UCSD-AML1 (cell line): ENCODE results near the gene HCFC1R1.
"Not testable (repeated sequence)": the region's sequence is repeated elsewhere in the genome, so short reads cannot be mapped to it uniquely, and the experiment has no call there.

ENCODE experiments used
- DNase-seq: peaks from one replicate; lab custom pipeline; 2025; ENCODE audit not compliant: unreplicated experiment; lab: John Stamatoyannopoulos, UW

HCFC1R1 gene

DNA sequence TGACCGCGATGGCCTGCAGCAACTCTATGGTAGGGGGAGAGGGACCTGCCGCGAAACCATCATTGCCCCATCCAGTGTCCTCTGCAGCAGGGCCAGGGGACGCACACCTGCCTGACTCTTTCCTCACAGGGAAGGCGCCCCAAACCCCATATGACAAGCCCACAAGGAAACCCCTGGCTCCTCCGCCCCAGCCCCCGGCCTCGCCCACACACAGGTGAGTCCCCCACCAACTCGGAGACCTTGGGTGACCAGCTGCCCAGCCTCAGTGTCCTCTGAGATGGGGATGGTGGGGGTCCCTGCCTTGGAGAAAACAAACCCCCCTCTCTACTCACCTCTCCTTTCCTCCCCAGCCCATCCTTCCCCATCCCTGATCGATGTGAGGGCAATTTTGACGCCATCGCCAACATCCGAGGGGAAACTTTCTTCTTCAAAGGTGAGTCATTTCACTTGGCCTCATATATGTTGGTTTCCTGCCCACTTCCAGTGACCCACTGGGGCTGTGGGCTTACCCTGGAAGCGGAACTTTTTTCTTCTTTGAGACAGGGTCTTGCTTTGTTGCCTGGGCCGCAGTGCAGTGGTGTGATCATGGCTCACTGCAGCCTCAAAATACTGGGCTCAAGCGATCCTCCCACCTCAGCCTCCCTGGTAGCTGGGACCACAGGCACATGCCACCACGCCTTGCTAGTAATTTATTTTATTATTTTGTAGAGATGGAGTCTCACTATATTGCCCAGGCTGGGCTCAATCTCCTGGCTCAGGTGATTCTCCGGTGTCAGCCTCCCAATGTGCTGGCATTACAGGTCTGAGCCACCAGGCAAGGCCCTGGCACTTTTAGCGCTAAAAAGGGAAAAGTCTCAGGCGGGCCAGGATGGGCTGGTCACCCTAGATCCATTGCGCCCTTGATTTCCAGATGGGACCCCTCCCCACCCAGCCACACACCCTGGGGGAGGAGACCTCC, 33.7 kb upstream of the HCFC1R1 start:
- DNase-seq, result no peak

DNA sequence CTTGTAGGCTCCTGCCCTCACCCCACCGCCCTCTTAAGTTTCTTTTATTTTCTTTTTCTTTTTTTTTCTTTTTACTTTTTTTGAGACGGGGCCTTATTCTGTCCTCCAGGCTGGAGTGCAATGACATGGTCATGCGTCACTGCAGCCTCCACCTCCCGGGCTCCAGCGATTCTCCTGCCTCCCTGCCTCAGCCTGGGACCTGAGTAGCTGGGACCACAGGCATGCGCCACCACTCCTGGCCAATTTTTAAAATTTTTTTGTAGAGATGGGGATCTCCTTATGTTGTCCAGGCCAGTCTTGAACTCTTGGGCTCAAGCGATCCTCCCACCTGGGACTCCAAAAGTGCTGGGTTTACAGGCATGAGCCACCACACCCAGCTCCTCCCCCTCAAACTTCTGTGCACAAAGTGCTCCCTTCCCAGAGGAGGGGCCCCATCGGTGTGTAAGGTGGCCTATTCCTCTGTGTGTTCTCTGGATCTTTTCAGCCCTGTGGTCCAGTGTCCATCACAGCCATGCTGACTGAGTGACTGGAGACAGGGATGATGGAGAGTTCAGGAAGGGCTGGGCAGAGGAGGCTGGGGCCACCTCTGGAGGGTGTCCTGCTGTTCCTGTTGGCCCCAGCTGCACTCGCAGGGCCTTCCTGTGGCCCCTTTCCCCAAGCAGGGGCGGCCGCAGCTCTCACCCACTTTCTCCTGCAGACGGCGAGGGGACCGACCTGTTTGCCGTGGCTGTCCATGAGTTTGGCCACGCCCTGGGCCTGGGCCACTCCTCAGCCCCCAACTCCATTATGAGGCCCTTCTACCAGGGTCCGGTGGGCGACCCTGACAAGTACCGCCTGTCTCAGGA, 32.8 kb upstream of the HCFC1R1 start:
- no peak for DNase-seq

DNA sequence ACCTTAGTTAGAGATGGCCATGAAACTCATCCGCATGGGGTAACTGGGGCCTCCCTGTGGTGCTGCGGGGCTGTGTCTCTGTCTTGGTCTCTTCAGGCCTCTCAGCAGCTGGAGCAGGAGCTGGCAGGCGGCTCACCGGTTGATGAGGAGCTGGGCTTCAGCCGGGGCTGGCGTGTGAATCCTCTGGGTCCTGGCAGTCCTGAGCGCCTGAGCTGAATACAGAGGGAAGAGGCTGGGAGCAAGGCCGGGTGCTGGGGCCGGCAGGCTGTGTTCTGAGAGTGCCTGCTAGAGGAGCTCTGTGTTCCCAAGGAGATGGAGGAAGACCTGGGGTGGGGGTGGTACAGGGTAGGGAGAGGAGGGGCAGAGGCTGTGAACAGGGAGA, 32.0 kb upstream of the HCFC1R1 start:
- DNase-seq, result not testable (repeated sequence)

DNA sequence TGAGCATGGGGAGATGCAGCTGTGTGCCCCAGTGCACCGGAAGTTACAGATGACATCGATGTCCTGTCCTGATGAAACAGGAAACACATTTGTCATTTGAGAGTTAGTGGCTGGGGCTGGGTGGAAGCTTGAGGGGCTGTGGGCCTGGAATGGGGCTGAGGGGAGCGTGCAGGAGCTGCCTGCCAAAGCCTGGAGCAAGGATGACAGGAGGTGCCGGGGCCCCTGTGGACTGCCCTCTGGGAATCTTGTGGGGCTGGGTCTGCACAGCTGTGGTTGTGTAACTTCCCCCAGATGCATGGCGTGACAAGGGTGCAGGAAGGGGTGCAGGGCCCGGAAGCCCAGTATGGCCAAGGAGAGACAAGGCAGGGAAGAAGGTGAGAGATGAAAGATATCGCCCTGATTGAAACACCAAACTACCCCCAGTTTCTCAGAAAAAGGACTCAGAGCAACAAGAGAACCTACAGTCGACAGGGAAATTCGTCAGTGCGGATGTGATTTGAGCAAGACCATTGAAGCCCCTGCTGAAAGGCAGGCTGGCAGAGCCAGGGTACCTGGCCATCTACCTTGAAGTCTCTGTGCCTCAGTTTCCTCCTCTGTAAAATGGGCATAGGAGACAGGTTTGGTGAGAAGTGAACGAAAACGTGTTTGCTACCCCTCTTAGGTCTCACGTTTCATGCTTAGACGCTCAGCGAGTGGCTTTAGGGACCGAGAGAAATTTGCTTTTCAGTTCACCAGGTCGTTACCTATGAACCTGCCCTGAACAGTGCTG, 31.4 kb upstream of the HCFC1R1 start:
- DNase-seq, result peak; percentile 69

DNA sequence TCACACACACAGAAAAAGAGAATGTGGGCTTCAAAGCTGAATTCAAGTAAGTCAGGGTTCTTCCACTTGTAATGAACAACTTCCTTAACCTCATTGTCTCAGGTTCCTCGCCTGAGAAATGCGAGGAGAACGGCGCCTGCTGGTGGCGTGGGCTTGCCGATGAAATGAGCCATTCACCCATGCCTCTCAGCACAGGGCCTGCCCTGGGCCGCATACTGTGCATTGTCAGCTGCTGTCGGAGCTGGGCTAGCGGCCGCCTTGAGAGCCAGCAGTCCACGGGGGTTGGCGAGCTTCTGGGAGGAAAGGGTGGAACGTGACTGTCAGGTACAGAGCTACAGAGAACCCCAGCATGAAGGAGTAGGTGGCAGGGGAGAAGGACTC, 29.6 kb upstream of the HCFC1R1 start:
- peak; percentile 35 for DNase-seq

DNA sequence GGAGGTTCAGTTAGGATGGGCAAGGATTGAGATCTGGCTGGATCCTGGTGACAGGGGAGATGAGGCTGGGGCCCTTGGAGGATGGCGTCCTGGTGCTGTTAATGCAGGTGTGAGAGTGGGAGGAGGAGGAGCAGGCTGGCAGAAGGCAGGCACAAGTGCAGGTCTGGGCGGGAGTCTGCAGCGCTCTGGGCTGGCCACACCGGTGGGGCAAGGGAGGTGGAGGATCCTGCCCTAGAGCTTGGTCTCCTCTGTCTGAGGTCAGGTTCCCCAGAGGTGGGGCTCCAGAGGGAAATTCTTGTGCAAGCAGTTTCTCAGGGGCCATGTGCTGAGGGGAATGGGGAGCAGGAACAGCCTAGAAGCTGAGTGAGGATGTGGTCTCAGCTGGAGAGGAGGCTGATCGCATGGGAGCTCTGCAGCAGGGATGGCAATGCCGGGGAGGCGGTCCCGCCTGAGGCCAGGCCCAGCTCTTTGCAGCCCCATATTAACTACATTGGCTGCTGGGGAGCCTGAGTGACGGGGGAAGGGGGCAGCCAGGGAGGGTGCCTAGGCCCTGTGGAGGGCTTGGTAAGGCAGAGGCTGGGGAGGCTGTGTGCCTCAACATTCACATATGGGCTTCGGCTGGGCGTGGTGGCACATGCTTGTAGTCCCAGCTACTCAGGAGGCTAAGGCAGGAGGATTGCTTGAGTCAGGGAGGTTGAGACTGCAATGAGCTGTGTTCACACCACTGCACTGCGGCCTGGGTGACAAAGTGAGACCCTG, 29.0 kb upstream of the HCFC1R1 start:
- not testable (repeated sequence) for DNase-seq

DNA sequence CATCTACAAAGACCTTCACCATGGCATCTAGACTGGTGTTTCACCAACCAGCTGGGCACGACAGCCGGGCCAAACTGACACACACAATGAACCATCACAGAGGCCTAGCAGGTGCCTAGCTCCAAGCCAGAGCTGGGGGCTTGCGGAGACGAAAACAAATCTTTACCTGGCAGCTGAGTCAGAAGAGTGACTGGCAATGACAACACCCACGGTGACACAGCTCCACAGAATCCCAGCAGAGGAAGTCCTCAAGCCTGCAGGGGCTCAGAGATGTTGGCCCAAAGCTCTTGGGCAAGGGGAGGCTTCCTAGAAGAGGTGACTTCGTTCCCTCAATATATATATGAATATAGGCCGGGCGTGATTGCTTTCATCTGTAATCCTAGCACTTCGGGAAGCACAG, 27.8 kb upstream of the HCFC1R1 start:
- no peak for DNase-seq

DNA sequence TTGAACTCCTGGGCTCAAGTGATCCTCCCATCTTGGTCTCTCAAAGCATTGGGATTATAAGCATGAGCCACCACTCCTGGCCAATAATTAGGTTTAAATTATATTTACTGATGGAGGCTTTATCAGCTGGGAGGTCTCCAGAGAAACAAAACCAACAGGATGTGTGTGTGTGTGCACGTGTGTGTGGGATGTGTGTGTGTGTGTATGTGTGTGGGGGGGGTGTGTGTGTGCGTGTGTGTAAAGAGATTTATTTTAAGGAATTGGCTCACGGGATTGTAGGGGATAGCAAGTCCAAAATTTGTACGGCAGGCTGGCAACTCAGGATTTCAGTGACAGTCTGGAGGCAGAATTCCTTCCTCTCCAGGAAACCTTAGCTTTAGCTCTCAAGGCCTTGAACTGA, 27.3 kb upstream of the HCFC1R1 start:
- no peak for DNase-seq

DNA sequence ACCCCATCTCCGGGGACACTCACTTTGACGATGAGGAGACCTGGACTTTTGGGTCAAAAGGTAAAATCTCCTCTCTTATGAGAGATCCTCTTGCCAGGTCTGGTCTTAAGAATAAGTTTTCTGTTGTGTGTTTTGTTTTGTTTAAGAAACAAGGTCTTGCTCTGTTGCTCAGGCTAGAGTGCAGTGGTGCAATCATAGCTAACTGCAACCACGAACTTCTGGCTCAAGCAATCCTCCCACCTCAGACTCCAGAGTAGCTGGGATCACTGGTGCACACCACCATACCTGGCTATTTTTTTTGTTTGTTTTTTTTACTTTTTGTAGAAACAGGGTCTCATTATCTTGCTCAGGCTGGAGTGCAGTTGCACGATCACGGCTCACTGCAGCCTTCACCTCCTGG, 26.7 kb upstream of the HCFC1R1 start:
- DNase-seq, result no peak

DNA sequence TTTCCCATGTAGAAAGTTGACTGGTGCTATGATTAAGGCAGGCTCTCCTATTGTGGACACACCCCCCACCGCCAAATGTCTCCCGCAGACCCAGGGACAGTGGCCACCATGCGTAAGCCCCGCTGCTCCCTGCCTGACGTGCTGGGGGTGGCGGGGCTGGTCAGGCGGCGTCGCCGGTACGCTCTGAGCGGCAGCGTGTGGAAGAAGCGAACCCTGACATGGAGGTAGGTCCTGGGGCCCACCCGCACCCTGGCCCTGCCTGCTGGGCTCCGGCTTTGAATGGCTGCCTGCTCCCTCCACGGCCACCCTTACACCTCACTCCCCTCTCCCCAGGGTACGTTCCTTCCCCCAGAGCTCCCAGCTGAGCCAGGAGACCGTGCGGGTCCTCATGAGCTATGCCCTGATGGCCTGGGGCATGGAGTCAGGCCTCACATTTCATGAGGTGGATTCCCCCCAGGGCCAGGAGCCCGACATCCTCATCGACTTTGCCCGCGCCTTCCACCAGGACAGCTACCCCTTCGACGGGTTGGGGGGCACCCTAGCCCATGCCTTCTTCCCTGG, 26.3 kb upstream of the HCFC1R1 start:
- DNase-seq, result no peak

DNA sequence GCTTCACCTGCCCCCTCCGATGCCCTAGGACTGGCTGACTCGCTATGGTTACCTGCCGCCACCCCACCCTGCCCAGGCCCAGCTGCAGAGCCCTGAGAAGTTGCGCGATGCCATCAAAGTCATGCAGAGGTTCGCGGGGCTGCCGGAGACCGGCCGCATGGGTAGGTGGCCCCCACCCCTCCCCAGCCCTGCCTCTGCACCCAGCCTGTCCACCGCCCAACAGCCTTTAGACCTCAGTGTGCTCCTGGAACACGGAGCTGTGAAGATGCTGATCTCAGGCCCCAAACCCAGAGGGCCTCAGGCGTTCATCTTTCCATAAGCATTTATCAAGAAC, 23.6 kb upstream of the HCFC1R1 start:
- no peak for DNase-seq

DNA sequence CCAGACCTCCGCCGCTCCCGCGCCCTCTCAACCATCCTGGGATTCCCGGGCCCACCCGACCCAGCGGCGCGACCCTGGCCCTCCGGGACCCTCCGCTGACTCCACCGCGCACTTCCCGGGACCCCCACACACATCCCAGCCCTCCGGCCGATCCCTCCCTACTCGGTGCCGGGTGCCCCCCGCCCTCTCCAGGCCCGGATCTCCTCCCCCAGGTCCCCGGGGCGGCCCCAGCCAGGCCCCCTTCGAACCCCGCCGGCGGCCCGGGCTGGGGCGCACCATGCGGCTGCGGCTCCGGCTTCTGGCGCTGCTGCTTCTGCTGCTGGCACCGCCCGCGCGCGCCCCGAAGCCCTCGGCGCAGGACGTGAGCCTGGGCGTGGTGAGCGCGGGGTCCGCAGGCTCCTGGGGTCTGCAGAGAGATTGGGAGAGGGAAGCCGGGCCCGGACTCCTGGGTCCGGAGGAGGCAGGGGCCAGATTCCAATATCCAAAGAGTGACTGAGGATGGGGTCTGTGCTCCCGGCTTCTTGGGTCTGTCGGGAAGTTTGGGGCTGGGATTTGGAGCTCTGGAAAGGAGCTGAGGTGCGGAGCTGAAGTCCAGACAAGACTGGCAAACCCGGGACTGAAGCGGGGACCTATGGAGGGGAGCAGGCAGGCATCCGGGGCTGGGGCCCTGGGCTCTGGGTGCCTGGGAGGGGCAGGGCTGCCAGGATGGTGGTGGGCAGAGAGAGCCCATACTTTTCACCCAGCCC, 23.1 kb upstream of the HCFC1R1 start:
- no peak for DNase-seq

DNA sequence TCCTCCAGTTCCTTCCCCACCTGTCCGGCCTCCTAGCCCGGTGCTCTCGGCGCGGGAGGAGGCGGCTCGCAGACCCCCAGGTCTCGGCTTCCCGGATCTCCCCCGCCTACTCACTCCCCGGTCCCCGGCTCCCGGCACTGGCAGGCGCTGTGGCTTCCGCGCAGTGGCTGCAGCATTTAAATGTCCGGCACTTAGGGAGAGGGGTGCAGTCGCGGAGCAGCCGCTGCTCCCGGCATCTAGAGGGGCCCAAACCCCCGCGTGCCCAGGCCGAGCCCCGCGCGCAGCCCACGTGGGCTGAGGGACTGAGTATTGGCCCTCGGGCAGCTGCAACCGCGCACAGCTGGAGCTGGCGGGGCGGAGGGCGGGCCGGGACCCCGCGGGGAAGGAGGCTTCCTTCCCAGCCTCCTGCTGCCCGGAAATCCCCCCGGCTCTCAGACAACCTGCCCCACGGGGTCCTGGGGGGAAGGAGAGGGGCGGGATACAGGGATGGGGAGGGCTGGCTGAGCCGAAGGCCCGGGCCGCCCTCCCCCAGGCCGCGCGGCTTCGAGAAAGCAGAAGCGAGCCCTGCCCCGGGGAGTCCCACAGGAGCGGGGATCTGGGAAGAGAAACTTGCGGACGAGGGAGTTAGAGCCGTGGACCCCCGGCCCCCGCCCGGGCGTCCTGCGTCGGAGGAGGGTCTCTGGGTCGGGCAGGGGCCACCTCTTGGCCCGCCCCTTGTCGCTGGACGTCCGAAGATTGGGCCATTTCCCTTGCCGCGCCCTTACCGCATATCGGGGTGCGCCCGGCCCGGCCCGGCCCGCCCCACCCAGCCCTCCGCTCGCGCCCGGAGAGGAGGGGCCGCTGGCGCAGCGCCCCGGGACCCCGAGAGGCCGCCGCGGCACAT, 22.3 kb upstream of the HCFC1R1 start, which contains the start of gene MMP25:
TSS of gene MMP25 (plus strand) at position 804 of the 883 bp plus-strand sequence. CDS start 357 bp downstream, outside the sequence.
- peak; percentile 55 for DNase-seq

DNA sequence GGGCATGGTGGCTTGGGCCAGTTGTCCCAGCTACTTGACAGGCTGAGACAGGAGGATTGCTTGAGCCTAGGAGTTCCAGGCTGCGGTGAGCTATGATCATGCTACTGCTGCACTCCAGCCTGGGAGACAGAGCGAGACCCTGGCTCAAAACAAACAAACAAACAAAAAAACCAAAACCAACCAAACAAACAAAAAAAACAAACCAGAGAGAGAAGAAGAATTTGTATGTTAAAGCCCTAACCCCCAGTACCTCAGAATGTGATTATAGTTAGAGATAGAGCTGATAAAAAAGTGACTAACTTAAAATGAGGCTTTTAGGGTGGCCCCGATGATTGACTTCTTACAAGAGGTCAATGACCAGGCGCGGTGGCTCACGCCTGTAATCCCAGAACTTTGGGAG, 21.0 kb upstream of the HCFC1R1 start:
- DNase-seq, result no peak

DNA sequence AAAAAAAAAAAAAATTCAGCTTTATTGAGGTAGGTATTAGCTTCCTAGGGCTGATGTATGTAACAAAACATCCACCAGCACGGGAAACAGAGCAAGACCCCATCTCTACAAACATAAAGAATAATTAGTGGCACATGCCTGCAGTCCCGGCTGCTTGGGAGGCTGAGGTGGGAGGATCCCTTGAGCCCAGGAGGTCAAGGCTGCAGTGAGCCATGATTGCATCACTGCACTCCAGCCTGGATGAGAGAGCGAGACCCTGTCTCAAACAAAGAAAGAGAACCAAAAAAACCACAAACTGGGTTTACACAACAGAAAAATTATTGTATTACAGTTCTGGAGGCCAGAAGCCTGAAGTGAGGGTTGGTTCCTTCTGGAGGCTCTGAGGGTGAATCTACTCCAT, 18.6 kb upstream of the HCFC1R1 start:
- no peak for DNase-seq

DNA sequence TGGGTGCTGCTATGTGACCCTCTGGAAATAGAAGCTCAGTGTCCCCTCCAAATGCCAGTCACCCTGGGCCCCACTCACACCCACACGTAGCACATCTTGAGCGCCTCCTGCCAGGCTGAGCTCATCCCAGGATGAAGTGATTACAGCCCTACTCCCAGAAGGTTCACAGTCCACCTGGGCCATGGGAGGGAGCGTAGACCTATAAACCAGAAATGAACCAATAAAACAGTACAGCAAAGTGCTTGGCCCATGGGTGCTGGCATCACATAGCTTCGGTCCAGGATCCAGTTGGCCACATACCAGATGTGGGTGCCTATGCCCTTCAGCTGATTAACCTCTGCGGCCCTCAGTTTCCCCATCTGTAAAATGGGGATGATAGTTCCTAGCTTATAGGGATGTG, 15.2 kb upstream of the HCFC1R1 start:
- no peak for DNase-seq

DNA sequence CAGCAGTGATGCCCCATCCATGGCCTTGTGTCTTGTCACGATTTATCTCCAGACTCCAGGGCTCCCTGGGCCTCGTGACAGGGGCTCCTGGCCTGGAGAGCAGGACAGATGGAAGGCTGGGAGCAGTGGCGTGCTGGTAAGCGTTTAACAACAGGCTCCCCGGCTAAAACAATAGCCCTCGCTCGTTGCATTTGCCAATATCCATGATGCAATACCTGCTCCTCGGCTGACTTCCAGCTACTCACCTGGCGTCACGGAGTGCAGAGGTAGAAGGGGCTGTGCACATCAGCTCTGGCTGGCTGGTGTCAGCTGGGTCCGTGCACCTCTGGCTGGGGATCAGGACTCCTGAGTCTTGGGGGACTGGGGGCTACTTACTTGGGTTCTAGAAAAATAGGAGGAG, 14.5 kb upstream of the HCFC1R1 start:
- DNase-seq, result no peak

DNA sequence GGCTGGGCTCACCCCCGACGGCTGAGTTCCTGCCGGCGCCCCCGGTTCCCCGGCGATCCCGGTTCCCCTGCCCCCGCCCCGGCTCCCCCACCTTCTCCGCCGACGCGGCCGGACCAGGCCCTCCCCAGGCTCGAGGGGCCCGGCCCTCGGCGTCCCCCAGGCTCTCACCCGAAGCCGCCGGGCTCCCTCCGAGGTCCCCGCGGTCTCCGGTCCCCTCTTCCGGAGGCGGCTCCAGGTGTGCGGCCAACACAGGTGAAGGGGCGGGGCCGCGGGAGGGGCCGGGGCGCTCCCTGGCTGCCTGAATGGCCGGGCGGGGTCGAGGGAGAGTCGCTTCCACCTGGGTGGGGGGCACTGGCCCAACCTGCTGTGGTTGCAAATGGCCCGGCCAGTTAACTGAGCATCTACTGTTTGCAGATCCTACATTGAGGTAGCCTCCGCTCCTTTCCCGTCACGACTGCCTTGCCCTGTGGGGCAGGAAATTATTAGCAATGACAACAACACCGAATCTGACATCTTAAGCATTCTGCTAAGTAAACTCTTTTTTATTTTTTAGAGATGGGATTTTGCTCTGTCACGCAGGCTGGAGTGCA, 13.1 kb upstream of the HCFC1R1 start, which contains the start of gene BICDL2:
TSS of gene BICDL2 (minus strand) at position 219 of the 590 bp plus-strand sequence. CDS start 1,448 bp downstream, outside the sequence.
- DNase-seq, result no peak
